A673 (cell line): ENCODE results near the gene DPF3. TPM values are rescaled to one million over a fixed set of nuclear protein-coding genes. Genes with fewer than 3 reads are reported as not detected.

Experiments
- BruUV-seq: library from RNA; stranded (reverse); fragments of 400-500 nt; replicated peaks from 2 replicates; lab custom pipeline; 2021; lab: Mats Ljungman, UMichigan
- CTCF ChIA-PET: fragments of 300-600 bp; sonication (Branson Sonifier 250); formaldehyde crosslinking; loops from one replicate; lab custom pipeline; 2022; ENCODE audit warnings: antibody characterized with exemption; lab: Charles Lee
- POLR2A ChIA-PET: fragments of 300-600 bp; sonication (Branson Sonifier 250); formaldehyde crosslinking; loops from one replicate; lab custom pipeline; 2022; ENCODE audit warnings: antibody characterized with exemption; ENCODE audit not compliant: low non-redundant PET; lab: Charles Lee
- DNase-seq: peaks from one replicate; pipeline ENCODE4 v3.0.0-alpha.2; 2015; ENCODE audit warnings: low spot score
- H3K27ac ChIP-seq: fragments of 200-600 bp; sonication (generic); 2 replicates; pipeline ENCODE4 v1.5.1; 2016; ENCODE audit warnings: mixed run types, low read depth, mild to moderate bottlenecking, mixed read lengths, antibody characterized with exemption, low read length; ENCODE audit not compliant: poor library complexity, severe bottlenecking
- H3K27me3 ChIP-seq: fragments of 200-600 bp; sonication (generic); replicated peaks from 2 replicates; pipeline ENCODE4 v1.6.1; 2017; ENCODE audit warnings: mixed run types, low read depth, mild to moderate bottlenecking, mixed read lengths, antibody characterized with exemption, low read length; ENCODE audit not compliant: insufficient read depth, poor library complexity
- H3K36me3 ChIP-seq: fragments of 200-600 bp; sonication (generic); 2 replicates; pipeline ENCODE4 v1.6.1; 2016; ENCODE audit warnings: mixed run types, mild to moderate bottlenecking, mixed read lengths, antibody characterized with exemption, low read length; ENCODE audit not compliant: insufficient read depth, poor library complexity, severe bottlenecking
- H3K4me1 ChIP-seq: fragments of 200-600 bp; sonication (generic); 2 replicates; pipeline ENCODE4 v1.6.1; 2017; ENCODE audit warnings: mixed run types, mild to moderate bottlenecking, mixed read lengths, antibody characterized with exemption, low read length; ENCODE audit not compliant: insufficient read depth, poor library complexity, severe bottlenecking
- H3K4me3 ChIP-seq: fragments of 200-600 bp; sonication (generic); 2 replicates; pipeline ENCODE4 v1.5.1; 2016; ENCODE audit warnings: low read depth, mixed run types, mild to moderate bottlenecking, mixed read lengths, low read length; ENCODE audit not compliant: poor library complexity, severe bottlenecking
- H3K9me3 ChIP-seq: fragments of 200-600 bp; sonication (generic); 2 replicates; pipeline ENCODE4 v1.6.1; 2016; ENCODE audit warnings: mixed run types, low read depth, mild to moderate bottlenecking, mixed read lengths, antibody characterized with exemption, low read length; ENCODE audit not compliant: poor library complexity, severe bottlenecking
- CTCF ChIP-seq: fragments of 300-800, 200-600 bp; sonication (generic); conservative IDR thresholded peaks from 2 replicates; pipeline ENCODE4 v1.5.1; 2017; ENCODE audit warnings: low read depth, mild to moderate bottlenecking, antibody characterized with exemption, low read length, moderate library complexity, mixed read lengths
- EZH2 ChIP-seq: fragments of 200-600 bp; sonication (generic); IDR thresholded peaks from 2 replicates; pipeline ENCODE4 v1.6.1; 2017; ENCODE audit warnings: borderline replicate concordance, low read depth, mild to moderate bottlenecking, mixed read lengths, antibody characterized with exemption, low read length; ENCODE audit not compliant: poor library complexity, severe bottlenecking
- intact Hi-C: fragments of 100-400 bp; cut with micrococcal nuclease; formaldehyde crosslinking; loops from one replicate; pipeline ENCODE4 v1.10.0; 2022; ENCODE audit not compliant: unreplicated experiment
- total RNA-seq: library from RNA; stranded (reverse); gene quantifications from 2 replicates; pipeline ENCODE4 v1.2.3, GENCODE V29; 2021

DPF3 gene
- total RNA-seq, 1 experiment from 2014 or later, result 15.7 TPM

GRCh38 chr14:72679141-72679535 lies 214.8 kb downstream of the DPF3 start:
- ChIA-PET CTCF (no interaction called here), POLR2A (no interaction called here)
- BruUV-seq, result no TSS peak
- intact Hi-C loops, result no loop called here
- Histone ChIP-seq H3K4me1 (no peaks in the 10 kb centered on the region), H3K36me3 (no peaks in the 10 kb centered on the region), H3K27ac (no peak overlapping the region), H3K9me3 (no peaks in the 10 kb centered on the region), H3K27me3 (no peaks in the 10 kb centered on the region), H3K4me3 (no peak overlapping the region)
- no peak for DNase-seq
- no peak for TF ChIP-seq EZH2
- no peak for TF ChIP-seq CTCF

- ChIA-PET CTCF (no interaction called here), POLR2A (no interaction called here)
- H3K27me3 ChIP-seq, result no peaks in the 10 kb centered on the region
- H3K27ac ChIP-seq, result no peak overlapping the region
- DNase-seq, result no peak
- no peaks in the 10 kb centered on the region for H3K36me3 ChIP-seq
- no peak for TF ChIP-seq EZH2
- TF ChIP-seq CTCF, result no peak
- no peak overlapping the region for H3K4me3 ChIP-seq
- BruUV-seq, result no TSS peak
- intact Hi-C loops, result no loop called here
- H3K4me1 ChIP-seq, result no peaks in the 10 kb centered on the region
- H3K9me3 ChIP-seq, result no peaks in the 10 kb centered on the region
Observed at GRCh38 chr14:72678356-72678755, 215.5 kb downstream of the DPF3 start.

GRCh38 chr14:72677664-72678063 lies 216.2 kb downstream of the DPF3 start:
- Histone ChIP-seq H3K36me3 (no peaks in the 10 kb centered on the region), H3K9me3 (no peaks in the 10 kb centered on the region), H3K27me3 (no peaks in the 10 kb centered on the region), H3K27ac (no peak overlapping the region), H3K4me3 (no peak overlapping the region), H3K4me1 (no peaks in the 10 kb centered on the region)
- no peak for DNase-seq
- no TSS peak for BruUV-seq
- TF ChIP-seq CTCF (no peak), EZH2 (no peak)
- CTCF ChIA-PET, result no interaction called here
- intact Hi-C loops, result no loop called here
- POLR2A ChIA-PET, result no interaction called here
